ENCODE results near the gene ACACA.

The ACACA gene

GRCh38 chr17:37094391-37094790 is 312.2 kb downstream of the ACACA start:
- TF ChIP-seq, protein P1, sequence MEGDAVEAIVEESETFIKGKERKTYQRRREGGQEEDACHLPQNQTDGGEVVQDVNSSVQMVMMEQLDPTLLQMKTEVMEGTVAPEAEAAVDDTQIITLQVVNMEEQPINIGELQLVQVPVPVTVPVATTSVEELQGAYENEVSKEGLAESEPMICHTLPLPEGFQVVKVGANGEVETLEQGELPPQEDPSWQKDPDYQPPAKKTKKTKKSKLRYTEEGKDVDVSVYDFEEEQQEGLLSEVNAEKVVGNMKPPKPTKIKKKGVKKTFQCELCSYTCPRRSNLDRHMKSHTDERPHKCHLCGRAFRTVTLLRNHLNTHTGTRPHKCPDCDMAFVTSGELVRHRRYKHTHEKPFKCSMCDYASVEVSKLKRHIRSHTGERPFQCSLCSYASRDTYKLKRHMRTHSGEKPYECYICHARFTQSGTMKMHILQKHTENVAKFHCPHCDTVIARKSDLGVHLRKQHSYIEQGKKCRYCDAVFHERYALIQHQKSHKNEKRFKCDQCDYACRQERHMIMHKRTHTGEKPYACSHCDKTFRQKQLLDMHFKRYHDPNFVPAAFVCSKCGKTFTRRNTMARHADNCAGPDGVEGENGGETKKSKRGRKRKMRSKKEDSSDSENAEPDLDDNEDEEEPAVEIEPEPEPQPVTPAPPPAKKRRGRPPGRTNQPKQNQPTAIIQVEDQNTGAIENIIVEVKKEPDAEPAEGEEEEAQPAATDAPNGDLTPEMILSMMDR (IDR thresholded peaks at IDR 0.05): no peak
- Histone ChIP-seq H3K27ac (no peak overlapping the region), H3K9ac (no peak overlapping the region), H3K4me1 (peaks cover 9% of the 10 kb centered on the region), H3K36me3 (ENCODE audit: control insufficient read depth, insufficient read depth, low read length) (no peaks in the 10 kb centered on the region), H3K4me2 (ENCODE audit: low read length) (no peak overlapping the region), H3K79me2 (no peaks in the 10 kb centered on the region), H2AFZ (no peak overlapping the region), H3K9me3 (ENCODE audit: control insufficient read depth, low read length) (no peaks in the 10 kb centered on the region), H3K4me3 (ENCODE audit: low read depth, low read length) (no peak overlapping the region), H3K27me3 (ENCODE audit: control insufficient read depth, insufficient read depth, low read length) (no peaks in the 10 kb centered on the region)

DNA sequence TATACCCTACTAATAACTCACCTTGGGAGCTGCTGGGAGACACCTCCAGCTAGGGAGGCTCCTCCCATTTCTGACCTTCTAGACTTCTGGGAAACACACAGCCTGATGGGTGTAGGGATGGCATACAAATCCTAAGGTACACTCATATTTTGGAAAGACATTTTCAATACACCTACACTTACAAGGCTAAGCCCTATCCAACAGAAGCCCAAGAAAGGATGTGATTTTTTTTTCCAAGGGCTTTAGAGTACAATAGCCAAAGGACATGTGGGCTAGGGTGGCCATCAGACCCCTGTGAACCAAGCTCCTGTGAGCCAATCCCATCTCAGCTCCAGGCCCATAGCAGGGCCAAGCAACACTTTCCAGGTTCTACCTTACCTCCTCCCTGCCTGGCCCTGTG is 313.9 kb downstream of the ACACA start:
- Histone ChIP-seq H3K27me3 (ENCODE audit: control insufficient read depth, insufficient read depth, low read length) (no peaks in the 10 kb centered on the region), H3K9me3 (ENCODE audit: control insufficient read depth, low read length) (no peaks in the 10 kb centered on the region), H3K4me1 (peaks cover 21% of the 10 kb centered on the region), H2AFZ (no peak overlapping the region), H3K36me3 (ENCODE audit: control insufficient read depth, insufficient read depth, low read length) (no peaks in the 10 kb centered on the region), H3K4me3 (ENCODE audit: low read depth, low read length) (no peak overlapping the region), H3K9ac (no peak overlapping the region), H3K27ac (no peak overlapping the region), H3K4me2 (ENCODE audit: low read length) (no peak overlapping the region), H3K79me2 (no peaks in the 10 kb centered on the region)
- TF ChIP-seq, protein P1 (IDR thresholded peaks at IDR 0.05): no peak

DNA sequence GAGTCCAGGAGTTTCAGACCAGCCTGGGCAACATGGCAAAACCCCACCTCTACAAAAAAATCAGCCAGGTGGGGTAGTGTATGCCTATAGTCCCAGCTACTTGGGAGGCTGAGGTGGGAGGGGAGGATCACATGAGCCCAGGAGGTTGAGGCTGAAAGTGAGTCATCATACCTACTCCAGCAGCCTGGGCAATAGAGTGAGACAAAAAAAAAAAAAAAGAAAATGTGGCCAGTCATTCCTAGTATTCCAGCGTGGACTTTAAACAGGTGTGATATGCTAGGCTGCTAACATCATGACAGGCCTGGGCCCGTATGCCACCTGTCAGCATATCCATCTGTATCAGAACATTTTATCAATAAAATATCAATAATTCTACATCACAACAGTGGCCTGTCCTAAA is 314.6 kb downstream of the ACACA start:
- H3K36me3 ChIP-seq (ENCODE audit: control insufficient read depth, insufficient read depth, low read length): no peaks in the 10 kb centered on the region
- no peaks in the 10 kb centered on the region for H3K9me3 ChIP-seq (ENCODE audit: control insufficient read depth, low read length)
- no peaks in the 10 kb centered on the region for H3K27me3 ChIP-seq (ENCODE audit: control insufficient read depth, insufficient read depth, low read length)
- H3K79me2 ChIP-seq: no peaks in the 10 kb centered on the region
- H3K4me1 ChIP-seq: peaks cover 21% of the 10 kb centered on the region
- H3K4me2 ChIP-seq (ENCODE audit: low read length): no peak overlapping the region
- H3K27ac ChIP-seq: no peak overlapping the region
- H3K9ac ChIP-seq: no peak overlapping the region
- TF ChIP-seq, protein P1 (IDR thresholded peaks at IDR 0.05): no peak
- no peak overlapping the region for H3K4me3 ChIP-seq (ENCODE audit: low read depth, low read length)
- H2AFZ ChIP-seq: no peak overlapping the region

GRCh38 chr17:37090941-37091340 is 315.7 kb downstream of the ACACA start:
- Histone ChIP-seq H3K36me3 (ENCODE audit: control insufficient read depth, insufficient read depth, low read length) (no peaks in the 10 kb centered on the region), H3K9me3 (ENCODE audit: control insufficient read depth, low read length) (no peaks in the 10 kb centered on the region), H3K4me3 (ENCODE audit: low read depth, low read length) (no peak overlapping the region), H3K4me2 (ENCODE audit: low read length) (no peak overlapping the region), H2AFZ (no peak overlapping the region), H3K9ac (no peak overlapping the region), H3K27me3 (ENCODE audit: control insufficient read depth, insufficient read depth, low read length) (no peaks in the 10 kb centered on the region), H3K27ac (no peak overlapping the region), H3K4me1 (peaks cover 21% of the 10 kb centered on the region), H3K79me2 (no peaks in the 10 kb centered on the region)
- TF ChIP-seq, protein P1 (IDR thresholded peaks at IDR 0.05): no peak

- Histone ChIP-seq H2AFZ (no peak overlapping the region), H3K27ac (no peak overlapping the region), H3K79me2 (no peaks in the 10 kb centered on the region), H3K9me3 (ENCODE audit: control insufficient read depth, low read length) (no peaks in the 10 kb centered on the region), H3K9ac (no peak overlapping the region), H3K4me3 (ENCODE audit: low read depth, low read length) (no peak overlapping the region), H3K4me1 (peaks cover 21% of the 10 kb centered on the region), H3K36me3 (ENCODE audit: control insufficient read depth, insufficient read depth, low read length) (no peaks in the 10 kb centered on the region), H3K4me2 (ENCODE audit: low read length) (no peak overlapping the region), H3K27me3 (ENCODE audit: control insufficient read depth, insufficient read depth, low read length) (no peaks in the 10 kb centered on the region)
- TF ChIP-seq, protein P1 (IDR thresholded peaks at IDR 0.05): no peak
These were observed 316.7 kb downstream of the ACACA start for GRCh38 chr17:37089956-37090355.
